ENCODE results near the gene DCHS1. TPM values are rescaled to one million over a fixed set of nuclear protein-coding genes. Genes with fewer than 3 reads are reported as not detected.

DCHS1 gene
- total RNA-seq, 1 donor: 3.8 TPM

DNA sequence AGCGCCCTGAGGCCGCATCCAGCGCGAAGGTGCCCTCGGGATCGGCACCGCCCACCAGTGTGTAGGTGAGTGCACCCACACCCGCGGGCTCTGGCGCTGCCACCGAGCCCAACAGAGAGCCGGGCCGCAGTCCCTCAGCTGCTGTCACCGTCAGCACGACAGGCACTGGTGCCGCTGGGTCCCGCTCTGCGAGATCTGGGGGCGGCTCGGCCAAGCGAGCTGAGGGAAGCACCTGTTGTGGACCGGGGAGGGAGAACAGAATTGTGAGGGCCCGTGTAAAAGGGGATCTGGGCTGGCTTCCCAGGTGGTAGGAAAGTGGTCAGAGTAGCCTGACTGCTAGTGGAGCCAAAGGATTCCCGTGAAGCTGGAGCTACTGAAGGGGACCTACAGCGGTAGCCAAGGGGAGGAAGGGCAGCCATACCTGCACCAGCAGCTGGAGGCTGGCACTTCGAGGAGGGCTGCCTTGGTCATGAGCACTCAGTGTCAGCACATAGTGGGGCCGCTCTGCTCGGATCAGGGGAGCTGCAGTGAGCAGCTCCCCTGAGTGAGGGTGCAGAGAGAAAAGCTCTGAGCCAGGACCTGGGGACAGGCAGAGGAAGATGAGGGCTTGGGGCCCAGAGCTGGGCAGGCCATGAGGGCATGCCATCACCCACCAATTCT, 24.8 kb downstream of the DCHS1 start:
- Histone ChIP-seq H3K4me3 (ENCODE audit: low read length) (no peak overlapping the region), H3K27me3 (ENCODE audit: insufficient read depth, low read length) (no peaks in the 10 kb centered on the region), H3K9me3 (ENCODE audit: low read depth, low read length) (no peaks in the 10 kb centered on the region)

GRCh38 chr11:6629892-6630631, 25.5 kb downstream of the DCHS1 start:
- H3K27me3 ChIP-seq (ENCODE audit: insufficient read depth, low read length): no peaks in the 10 kb centered on the region

More for the DNA sequence above, 24.8 kb downstream of the DCHS1 start:
- H3K4me1 ChIP-seq (ENCODE audit: insufficient read depth, low read length): peaks cover 20% of the 10 kb centered on the region

GRCh38 chr11:6629573-6629891, 26.1 kb downstream of the DCHS1 start:
- Histone ChIP-seq H3K9me3 (ENCODE audit: low read depth, low read length) (no peaks in the 10 kb centered on the region), H3K27me3 (ENCODE audit: insufficient read depth, low read length) (no peaks in the 10 kb centered on the region), H3K4me3 (ENCODE audit: low read length) (no peak overlapping the region), H3K4me1 (ENCODE audit: insufficient read depth, low read length) (peaks cover 9% of the 10 kb centered on the region)

More at GRCh38 chr11:6629892-6630631, 25.5 kb downstream of the DCHS1 start:
- Histone ChIP-seq H3K9me3 (ENCODE audit: low read depth, low read length) (no peaks in the 10 kb centered on the region), H3K4me3 (ENCODE audit: low read length) (no peak overlapping the region), H3K4me1 (ENCODE audit: insufficient read depth, low read length) (peaks cover 13% of the 10 kb centered on the region)

GRCh38 chr11:6628526-6628925, 27.1 kb downstream of the DCHS1 start:
- Histone ChIP-seq H3K4me3 (ENCODE audit: low read length) (no peak overlapping the region), H3K9me3 (ENCODE audit: low read depth, low read length) (no peaks in the 10 kb centered on the region), H3K27me3 (ENCODE audit: insufficient read depth, low read length) (no peaks in the 10 kb centered on the region), H3K4me1 (ENCODE audit: insufficient read depth, low read length) (peaks cover 9% of the 10 kb centered on the region)

GRCh38 chr11:6627762-6628241, 27.8 kb downstream of the DCHS1 start:
- Histone ChIP-seq H3K27me3 (ENCODE audit: insufficient read depth, low read length) (no peaks in the 10 kb centered on the region), H3K9me3 (ENCODE audit: low read depth, low read length) (no peaks in the 10 kb centered on the region), H3K4me3 (ENCODE audit: low read length) (no peak overlapping the region), H3K4me1 (ENCODE audit: insufficient read depth, low read length) (peaks cover 9% of the 10 kb centered on the region)

DNA sequence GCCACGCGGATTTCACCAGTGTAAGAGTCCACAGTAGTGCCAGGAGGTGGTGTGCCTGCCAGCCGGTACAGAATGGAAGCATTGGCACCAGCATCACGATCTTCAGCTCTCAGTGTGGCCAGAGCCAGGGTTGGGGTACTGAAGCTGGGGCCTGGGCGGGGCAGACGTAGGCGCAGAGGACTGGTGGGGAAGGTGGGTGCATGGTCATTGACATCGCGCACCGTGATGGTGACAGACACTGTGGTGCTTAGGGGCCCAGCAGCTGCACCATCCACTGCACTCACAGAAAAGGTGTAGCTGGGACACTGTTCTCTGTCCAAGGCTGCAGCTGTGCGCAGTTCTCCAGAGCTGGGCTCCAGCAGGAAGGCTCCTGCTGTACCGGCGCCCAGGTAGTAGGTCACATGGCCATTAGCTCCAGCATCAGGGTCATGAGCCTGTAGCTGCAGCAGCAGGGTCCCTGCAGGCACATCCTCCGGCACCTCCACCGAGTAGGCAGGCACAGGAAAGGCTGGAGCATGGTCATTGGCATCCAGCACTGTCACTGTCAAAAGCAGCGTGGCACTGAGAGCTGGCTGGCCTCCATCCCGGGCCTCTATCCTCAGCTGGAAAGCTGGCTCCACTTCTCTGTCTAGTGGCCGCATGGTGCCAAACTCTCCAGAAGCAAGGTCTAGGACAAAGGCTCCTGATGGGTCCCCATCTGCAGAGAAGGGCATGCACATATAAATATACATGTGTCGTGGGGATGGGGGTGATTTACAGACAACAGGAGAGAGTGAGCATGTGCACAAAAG, 28.4 kb downstream of the DCHS1 start:
- H3K4me3 ChIP-seq (ENCODE audit: low read length): no peak overlapping the region

DNA sequence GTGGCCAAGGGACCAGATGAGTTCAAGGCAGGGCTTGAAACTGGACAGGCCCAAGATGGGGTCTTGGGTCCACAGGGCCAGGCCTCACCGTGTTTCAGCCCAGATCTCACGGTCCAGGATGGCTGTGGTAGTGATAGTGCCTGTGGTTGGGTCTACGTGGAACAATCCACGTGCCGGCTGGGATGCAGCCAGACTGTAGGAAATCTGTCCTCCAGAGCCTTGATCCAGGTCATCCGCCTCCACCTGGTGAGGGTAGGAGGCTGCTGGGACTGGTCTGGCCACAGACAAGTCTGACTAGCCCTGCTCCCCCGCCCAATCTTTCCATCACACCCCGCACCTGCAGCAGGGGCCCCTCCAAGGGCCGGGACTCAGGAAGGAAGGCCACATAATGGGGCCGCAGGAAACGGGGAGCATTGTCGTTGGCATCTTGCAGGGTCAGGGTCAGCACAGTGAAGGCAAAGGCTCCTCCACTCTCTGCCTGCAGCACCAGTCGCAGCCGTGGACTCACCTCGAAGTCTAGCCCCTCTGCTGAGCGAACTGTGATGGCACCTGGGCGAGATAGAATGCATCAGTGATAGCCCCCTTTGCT, 29.7 kb downstream of the DCHS1 start:
- peaks cover 11% of the 10 kb centered on the region for H3K4me1 ChIP-seq (ENCODE audit: insufficient read depth, low read length)
- no peak overlapping the region for H3K4me3 ChIP-seq (ENCODE audit: low read length)
- H3K27me3 ChIP-seq (ENCODE audit: insufficient read depth, low read length): no peaks in the 10 kb centered on the region
- no peaks in the 10 kb centered on the region for H3K9me3 ChIP-seq (ENCODE audit: low read depth, low read length)

More for the DNA sequence above, 28.4 kb downstream of the DCHS1 start:
- Histone ChIP-seq H3K4me1 (ENCODE audit: insufficient read depth, low read length) (peaks cover 9% of the 10 kb centered on the region), H3K9me3 (ENCODE audit: low read depth, low read length) (no peaks in the 10 kb centered on the region), H3K27me3 (ENCODE audit: insufficient read depth, low read length) (no peaks in the 10 kb centered on the region)

DNA sequence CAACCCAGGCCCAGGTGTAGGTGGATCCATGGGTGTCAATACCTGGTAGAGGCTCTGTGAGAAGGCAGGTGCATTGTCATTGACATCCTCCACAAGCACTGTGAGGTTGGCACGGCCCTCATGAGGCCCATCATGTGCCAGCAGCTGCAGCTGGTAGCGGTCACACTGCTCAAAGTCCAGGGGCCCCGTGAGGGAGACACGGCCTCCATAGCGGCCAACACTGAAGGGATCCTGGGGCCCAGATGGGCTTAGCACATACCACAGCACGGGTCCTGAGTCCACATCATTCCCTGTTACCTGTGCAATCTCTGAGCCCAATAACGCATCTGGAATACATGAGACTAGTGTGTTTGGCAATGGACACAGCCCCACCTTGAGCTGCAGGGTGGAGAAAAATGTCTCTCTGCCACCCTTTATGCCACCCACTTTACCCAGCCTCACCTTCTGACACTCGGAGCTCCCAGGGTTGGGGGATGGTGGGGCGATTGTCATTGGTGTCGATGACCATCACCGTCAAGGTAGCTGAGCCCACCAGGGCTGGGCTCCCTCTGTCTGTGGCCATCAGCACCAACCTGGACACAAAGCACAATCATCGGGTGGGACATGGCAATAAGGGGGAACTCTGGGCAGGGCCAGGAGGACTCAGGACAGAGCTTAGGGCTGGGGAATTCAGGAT, 30.3 kb downstream of the DCHS1 start:
- Histone ChIP-seq H3K27me3 (ENCODE audit: insufficient read depth, low read length) (no peaks in the 10 kb centered on the region), H3K4me3 (ENCODE audit: low read length) (no peak overlapping the region), H3K4me1 (ENCODE audit: insufficient read depth, low read length) (peaks cover 17% of the 10 kb centered on the region), H3K9me3 (ENCODE audit: low read depth, low read length) (no peaks in the 10 kb centered on the region)

GRCh38 chr11:6623391-6624363, 31.9 kb downstream of the DCHS1 start:
- H3K9me3 ChIP-seq (ENCODE audit: low read depth, low read length): no peaks in the 10 kb centered on the region
- H3K27me3 ChIP-seq (ENCODE audit: insufficient read depth, low read length): no peaks in the 10 kb centered on the region
- peaks cover 26% of the 10 kb centered on the region for H3K4me1 ChIP-seq (ENCODE audit: insufficient read depth, low read length)
- no peak overlapping the region for H3K4me3 ChIP-seq (ENCODE audit: low read length)

DNA sequence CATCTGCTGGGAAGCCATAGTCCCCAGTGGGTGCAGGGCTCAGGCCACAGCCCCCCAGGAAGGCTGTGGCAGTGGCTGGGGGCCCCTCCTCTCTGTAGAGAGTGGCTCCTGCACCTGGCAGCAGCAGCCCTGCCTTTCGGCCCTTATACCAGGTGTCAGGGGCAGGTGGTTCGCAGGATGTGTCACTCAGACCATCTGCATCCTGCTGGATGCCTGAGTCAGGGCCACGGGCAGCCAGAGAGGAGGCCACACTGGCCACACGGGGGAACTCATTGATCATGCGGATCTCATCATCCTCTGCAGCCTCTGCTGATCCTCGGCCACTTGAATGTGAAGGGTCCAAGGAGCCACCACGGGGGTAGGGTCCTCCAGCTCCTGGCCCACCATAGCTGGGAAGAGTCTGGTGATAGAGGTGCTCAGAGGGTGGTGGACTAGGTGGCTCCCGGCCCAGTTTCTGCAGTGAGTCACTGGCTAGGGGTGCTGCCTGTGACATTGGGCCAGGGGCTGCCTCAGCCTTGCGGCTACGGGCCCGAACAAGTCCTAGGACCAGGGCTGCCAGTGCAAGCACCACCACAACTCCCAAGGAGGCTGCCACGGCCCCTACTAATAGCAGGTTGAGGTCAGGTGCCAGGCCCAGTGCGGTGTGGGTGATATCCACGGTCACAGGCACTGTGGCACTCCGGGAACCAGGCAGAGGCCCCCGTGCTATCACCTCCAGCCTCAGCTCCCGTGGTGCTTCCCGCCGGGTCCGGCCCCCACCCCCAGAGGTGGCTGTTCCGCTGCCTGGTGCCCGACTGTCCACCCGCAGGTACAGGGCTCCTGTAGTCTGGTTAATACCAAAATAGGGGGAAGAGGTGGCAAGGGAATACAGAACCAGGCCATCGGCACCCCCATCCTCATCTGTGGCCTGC, 33.1 kb downstream of the DCHS1 start:
- H3K27me3 ChIP-seq (ENCODE audit: insufficient read depth, low read length): no peaks in the 10 kb centered on the region
- peaks cover 33% of the 10 kb centered on the region for H3K4me1 ChIP-seq (ENCODE audit: insufficient read depth, low read length)

GRCh38 chr11:6621711-6622211, 33.8 kb downstream of the DCHS1 start:
- peaks cover 34% of the 10 kb centered on the region for H3K4me1 ChIP-seq (ENCODE audit: insufficient read depth, low read length)
- no peaks in the 10 kb centered on the region for H3K9me3 ChIP-seq (ENCODE audit: low read depth, low read length)
- no peak overlapping the region for H3K4me3 ChIP-seq (ENCODE audit: low read length)
- no peaks in the 10 kb centered on the region for H3K27me3 ChIP-seq (ENCODE audit: insufficient read depth, low read length)

More for the DNA sequence above, 33.1 kb downstream of the DCHS1 start:
- no peak overlapping the region for H3K4me3 ChIP-seq (ENCODE audit: low read length)
- no peaks in the 10 kb centered on the region for H3K9me3 ChIP-seq (ENCODE audit: low read depth, low read length)

DNA sequence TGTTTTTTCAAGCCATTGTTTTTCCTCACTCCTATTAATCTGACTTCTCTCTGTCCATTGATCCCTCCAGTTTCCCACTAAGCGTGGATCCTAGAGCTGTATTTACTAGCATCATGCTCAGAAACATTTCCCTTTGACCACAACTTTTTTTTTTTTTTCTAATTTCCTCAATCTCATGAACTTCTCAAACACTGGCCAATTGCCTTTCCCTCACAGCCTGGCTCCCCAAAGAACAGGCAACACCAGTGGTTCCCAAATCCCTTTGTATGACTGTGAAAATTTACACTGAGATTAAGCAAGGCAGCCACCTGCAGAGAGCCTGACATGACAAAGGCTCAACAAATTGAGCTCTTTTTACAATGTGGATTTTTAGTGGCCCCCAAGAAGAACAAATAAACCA, 35.0 kb downstream of the DCHS1 start:
- H3K9me3 ChIP-seq (ENCODE audit: low read depth, low read length): no peaks in the 10 kb centered on the region
- no peaks in the 10 kb centered on the region for H3K27me3 ChIP-seq (ENCODE audit: insufficient read depth, low read length)
- H3K4me3 ChIP-seq (ENCODE audit: low read length): no peak overlapping the region
- peaks cover 36% of the 10 kb centered on the region for H3K4me1 ChIP-seq (ENCODE audit: insufficient read depth, low read length)

All from mononuclear cell (primary cell).